NOMO-1 treated with DMSO at 0.1 percent for 48 hours (cell line): Measurements from ENCODE around the gene EIF4E.
A peak's percentile ranks its signal among the peaks of the same experiment; 100 is the strongest.

ENCODE experiments used
- DNase-seq: peaks from one replicate; lab custom pipeline; 2025; ENCODE audit not compliant: unreplicated experiment; lab: John Stamatoyannopoulos, UW

EIF4E gene, protein sequence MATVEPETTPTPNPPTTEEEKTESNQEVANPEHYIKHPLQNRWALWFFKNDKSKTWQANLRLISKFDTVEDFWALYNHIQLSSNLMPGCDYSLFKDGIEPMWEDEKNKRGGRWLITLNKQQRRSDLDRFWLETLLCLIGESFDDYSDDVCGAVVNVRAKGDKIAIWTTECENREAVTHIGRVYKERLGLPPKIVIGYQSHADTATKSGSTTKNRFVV

GRCh38 chr4:98928505-98929340 lies at the start of gene EIF4E:
Gene EIF4E, minus strand, starts transcription at chr4:98929133. Its CDS starts 21 bp downstream, at chr4:98929112.
- DNase-seq = peak; percentile 96

GRCh38 chr4:98977557-98977956 lies 48.6 kb upstream of the EIF4E start:
- DNase-seq = no peak

DNA sequence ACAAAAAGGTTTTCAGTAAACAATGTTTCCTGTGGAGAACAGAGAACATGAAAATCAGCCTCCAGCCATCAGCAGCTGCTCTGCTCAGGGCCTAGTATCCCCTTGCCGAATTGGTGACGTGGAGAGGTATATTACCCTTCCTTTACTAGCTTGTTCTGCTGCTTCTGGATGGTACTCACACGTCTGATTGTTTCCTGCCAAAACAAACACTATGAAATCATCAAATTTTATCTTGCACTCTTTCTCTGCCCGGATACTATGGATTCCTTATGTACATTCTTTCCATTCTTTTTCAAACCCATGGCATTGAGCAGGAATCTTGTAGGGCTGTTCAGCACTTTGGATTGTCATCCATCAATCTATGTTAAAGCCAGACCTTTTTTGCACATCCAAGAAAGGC lies 47.8 kb upstream of the EIF4E start:
- DNase-seq = no peak

DNA sequence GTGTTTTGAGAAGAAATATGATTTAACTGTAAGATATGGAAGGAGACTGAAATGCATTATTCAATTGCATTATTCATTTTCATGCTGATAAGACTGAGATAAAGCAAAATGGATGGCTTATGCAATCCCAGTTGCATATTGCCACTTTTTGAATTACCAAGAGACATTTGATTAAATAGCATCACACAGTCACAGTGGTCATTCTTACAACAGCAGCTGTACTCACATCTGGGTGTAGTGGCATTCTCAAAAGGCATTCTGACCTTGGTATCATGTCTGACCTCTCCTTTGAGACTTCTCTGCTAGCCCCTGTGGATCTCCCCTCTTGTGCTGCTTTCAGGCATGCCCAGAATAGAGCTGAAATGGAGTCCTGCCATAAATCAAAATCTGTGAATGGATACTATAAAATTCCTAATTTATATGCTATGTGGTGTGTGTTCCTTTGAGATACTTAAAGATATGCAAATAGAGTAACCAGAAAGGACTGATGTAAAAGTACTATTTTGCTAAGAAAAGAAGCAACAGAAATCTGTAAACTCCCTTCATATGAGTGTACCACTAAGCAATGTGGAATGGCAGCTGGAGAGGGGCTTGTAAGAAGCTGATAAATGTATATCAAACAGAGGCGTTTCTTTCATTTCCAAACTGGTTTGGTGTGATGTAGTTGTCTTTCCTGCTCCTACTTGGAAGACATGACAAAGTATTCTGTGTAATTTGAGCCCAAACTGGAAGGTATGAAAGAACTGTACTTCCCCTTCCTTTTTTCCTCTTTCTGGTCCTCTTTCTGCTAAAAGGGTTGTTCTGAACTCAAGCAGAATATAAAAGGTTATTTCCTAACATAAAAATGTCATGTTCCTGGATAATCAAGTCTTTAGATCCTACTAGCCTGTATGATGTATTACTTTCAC lies 41.2 kb upstream of the EIF4E start:
- DNase-seq = no peak

DNA sequence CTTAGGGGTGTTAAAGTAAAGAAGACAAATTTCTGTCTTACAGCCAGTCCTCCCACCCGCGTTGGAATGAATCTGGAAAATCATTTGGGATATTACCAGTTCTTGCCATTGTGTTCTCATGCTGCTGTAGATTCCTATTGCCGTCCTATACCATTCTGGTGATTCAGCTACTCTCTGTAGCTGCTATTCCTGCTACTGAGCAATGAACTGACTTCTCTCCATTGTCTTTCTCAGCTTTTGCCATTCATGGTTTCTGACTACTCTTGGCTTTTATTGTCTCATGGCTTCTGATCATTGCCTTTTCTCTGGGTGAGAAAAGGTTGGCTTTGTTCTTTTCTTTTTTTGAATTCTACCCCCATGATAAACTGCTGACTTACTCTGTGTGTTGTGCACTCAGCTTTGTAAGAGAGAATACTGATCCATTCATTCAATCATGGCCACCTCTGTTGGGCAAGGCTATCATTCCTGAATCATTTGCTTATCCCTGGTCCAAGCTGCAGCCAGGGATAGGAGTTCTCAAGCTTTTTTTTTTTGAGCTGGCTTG lies 38.9 kb upstream of the EIF4E start:
- DNase-seq = no peak

DNA sequence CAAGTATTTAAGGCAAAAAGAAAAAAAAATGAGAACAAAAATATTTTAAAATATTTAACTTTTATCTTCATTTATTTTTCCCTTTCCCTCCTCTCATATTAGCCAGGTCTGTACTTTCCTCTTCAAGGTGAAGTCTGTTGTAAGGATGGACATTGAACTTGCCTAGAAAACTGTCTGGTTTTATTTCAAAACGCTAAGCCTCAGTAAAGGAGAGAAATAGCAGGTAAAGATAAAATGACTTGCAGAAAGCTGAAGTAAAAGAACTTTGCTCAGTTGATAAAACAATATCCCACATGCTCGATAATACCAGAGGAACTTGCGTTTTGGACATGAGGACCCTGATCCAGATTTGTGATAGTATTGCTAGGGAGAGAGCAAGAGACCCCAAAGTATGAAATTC lies 38.0 kb upstream of the EIF4E start:
- DNase-seq = no peak

GRCh38 chr4:98963538-98964433 lies 34.9 kb upstream of the EIF4E start:
- no peak for DNase-seq

GRCh38 chr4:98961770-98962169 lies 32.8 kb upstream of the EIF4E start:
- DNase-seq = no peak

DNA sequence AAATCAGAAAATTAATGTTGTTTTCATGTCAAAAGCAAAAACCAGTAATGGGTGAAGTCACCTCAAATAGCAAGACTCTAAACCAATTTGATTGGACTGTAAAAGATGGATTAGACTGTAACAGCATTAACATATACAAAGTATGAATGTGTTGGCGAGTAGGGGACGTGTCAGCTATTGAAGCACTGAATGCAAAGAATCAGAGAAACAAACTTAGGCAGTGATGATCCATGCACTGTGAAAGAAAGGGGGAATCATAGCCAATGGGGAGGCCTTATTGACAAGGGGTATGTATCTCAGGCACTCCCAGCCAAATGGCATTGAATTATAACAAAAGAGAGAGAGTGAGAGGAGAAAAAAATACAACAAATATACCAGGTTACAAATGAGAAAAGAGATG lies 30.5 kb upstream of the EIF4E start:
- no peak for DNase-seq

- no peak for DNase-seq
These were observed 29.1 kb upstream of the EIF4E start for GRCh38 chr4:98958065-98958464.

GRCh38 chr4:98955229-98955628 lies 26.3 kb upstream of the EIF4E start:
- DNase-seq = no peak

DNA sequence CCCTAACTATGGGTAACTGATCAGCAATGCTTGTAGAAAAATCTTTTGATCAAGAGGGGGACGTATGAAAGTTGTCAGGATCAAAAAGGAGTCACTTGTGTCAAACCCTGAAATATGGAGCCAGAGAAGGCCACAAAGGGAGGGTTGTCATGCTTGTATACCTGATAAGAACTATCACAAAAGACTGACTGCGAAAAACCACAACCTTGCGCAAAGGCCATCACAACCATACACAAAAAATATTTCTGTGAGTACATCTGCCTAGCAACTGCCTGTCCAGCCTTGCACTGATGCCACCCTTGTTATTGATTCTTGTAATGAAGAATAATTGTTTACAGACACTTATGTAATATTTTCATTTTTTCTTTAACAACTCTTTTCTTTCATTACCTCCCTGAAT lies 22.8 kb upstream of the EIF4E start:
- DNase-seq = no peak

- DNase-seq = no peak
These were observed 22.0 kb upstream of the EIF4E start for GRCh38 chr4:98950925-98951324.

GRCh38 chr4:98946359-98946758 lies 17.4 kb upstream of the EIF4E start:
- no peak for DNase-seq

GRCh38 chr4:98945297-98945850 lies 16.4 kb upstream of the EIF4E start:
- DNase-seq = no peak

- DNase-seq = no peak
These were observed 11.0 kb upstream of the EIF4E start for GRCh38 chr4:98939892-98940298.

DNA sequence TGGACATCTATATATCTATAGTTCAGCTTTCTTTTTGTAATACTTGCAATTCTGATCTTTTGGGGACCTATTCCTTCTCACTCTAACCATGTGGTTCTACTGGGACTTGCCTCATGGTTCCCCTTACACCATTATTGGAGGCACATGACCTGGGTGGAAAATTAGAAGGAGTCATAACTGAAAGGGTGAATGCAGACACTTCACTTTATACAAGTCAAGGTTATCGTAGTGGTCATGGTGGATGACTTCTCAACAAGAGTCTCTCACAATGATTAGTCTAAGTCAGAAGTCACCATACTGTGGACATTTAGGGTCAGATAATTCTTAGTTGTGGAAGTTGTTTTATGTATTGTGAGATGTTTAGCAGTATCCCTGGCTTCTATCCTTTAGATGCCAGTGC lies 10.5 kb upstream of the EIF4E start:
- DNase-seq = no peak

DNA sequence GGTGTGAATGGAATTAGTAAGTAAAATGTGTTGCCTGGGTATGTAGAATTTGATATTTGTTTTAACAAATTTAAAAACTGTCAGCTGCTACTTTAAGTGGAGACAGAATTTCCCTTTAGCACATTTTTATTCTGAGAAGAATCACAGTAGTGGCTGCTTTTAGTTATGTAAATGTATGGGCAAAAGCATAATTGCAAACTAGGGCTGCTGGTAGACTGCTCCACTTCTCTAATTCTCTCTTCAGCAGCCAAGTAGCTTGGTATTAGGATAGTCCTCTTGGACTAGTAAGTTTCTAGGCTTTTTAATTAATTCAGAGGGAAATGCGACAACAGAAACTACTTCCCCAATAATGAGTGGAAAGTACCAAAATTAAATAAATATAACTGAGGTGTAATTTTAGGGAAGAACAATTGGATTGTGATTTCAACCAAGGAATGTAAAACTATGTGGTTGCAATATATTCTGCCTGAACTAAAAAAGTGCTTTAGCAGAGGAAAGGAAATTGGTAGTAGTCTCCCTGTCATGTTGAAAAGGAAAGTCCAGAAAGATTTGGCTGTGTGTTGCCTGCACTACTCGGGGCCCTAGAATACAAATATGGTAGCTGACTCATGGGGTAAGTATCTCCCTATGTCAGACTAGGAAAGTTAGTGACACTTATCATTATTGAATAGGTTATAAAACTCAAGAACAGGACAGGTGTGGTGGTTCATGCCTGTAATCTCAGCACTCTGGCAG lies 9.2 kb upstream of the EIF4E start:
- DNase-seq = no peak

DNA sequence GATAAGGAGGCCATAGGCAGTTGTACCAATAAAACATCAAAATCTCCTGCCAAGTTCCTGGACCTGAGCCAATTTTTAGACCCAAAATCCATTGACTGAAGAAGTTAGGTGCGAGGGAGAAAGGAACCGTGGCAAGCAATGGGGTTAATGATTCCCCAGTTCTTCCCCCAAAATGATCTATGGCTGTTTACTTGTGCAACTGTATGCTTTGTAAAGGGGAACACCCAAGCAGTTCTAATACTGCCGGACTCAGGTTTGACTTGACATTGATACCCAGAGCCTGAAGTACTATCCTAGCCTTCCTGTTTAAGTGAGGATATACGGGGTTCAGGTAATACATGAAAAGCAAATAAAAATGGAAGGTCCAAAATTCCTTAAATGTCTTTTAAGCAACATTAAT lies 6.7 kb upstream of the EIF4E start:
- DNase-seq = no peak
